GM19328 (cell line): ENCODE measurements around the gene ORC6.

Experiments used
- ATAC-seq: cut with Tn5 transposase; IDR thresholded peaks from one replicate; pipeline ENCODE4 v1.9.1; 2021; ENCODE audit warnings: mild to moderate bottlenecking, moderate library complexity; ENCODE audit not compliant: unreplicated experiment

ORC6 gene

DNA sequence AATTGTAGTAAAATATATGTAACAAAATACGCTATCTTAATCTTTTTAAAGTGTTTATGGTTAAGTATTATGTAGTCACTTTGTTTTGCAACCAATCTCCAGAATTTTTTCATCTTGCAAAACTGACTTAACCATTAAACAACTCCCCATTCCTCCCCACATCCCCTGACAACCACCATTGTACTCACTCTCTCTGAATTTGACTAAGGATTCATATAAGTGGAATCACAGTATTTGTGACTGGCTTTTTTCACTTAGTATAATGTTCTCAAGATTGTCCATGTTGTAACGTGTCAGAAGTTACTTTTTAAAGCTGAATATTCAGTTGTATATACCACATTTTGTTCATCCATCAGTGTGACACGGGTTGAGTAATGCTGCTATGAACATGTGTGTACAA, 10.6 kb downstream of the ORC6 start:
- no peak for ATAC-seq

DNA sequence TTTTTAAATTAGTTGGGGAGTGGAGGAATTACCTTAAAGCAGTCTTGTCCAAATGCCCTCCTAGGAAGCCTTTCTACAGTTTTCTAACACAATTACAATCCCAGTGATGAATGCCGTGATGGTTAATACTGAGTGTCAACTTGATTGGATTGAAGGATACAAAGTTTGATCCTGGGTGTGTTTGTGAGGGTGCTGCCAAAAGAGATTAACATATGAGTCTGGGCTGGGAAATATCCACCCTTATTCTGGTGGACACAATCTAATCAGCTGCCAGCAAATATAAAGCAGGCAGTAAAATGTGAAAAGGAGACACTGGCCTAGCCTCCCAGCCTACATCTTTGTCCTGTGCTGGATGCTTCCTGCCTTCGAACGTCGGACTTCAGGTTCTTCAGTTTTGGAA, 12.2 kb downstream of the ORC6 start:
- ATAC-seq: no peak

DNA sequence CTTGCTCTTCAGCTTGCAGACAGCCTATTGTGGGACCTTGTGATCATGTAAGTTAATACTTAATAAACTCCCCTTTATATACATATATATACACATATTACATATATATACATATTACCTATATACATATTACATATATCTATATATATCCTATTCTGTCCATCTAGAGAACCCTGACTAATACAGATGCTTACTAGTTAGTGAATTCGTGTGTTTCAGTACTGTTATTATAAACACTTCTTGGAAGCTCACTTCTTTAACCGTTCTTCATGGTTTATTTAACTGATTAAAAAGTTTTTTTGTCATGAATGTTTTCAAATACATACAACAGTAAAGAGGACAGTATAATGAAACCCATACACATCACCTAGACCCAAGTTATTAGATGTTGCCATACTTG, 12.6 kb downstream of the ORC6 start:
- ATAC-seq: no peak

DNA sequence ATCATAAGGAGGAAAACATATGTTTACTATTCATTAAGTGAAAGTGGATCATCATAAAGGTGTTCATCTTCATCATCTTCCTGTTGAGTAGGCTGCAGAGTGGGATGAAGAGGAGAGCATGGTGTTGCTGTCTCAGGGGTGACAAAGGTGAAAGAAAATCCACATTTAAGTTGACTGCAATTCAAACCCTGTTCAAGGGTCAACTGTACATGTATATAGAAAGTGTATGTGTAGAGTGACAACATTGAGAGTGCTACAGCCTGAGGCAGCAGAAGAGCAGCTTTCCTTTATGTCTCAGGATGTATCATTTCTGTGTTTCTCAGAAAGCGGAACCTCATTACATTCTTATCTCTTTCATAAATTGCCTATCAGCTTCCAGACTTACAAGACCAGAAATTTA, 17.2 kb downstream of the ORC6 start:
- no peak for ATAC-seq

DNA sequence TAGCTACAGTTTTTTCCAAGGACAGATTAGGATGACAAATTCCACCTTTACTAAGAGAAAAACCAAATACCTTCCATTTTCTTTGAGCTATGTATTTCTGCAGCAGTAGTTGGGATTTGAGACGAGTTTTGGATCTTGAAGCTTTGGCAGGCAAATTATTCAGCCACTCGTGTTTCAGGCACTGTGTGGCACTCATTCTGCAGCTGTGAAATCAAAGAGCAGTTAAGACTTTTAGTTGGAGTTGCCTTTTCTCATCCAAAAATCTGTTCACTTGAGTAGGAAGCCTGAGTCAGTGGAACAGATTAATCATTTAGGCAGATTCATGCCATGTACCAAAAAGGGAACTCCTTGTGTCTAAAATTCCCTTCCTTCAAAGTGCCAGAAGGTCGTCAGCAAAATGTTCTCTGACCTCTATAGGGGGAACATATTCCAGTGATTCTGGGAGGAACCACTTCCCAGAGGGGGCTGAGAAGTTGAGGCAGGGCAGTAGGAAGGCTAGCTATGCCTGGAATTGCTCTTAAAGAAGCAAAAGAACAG, 20.1 kb downstream of the ORC6 start:
- no peak for ATAC-seq

DNA sequence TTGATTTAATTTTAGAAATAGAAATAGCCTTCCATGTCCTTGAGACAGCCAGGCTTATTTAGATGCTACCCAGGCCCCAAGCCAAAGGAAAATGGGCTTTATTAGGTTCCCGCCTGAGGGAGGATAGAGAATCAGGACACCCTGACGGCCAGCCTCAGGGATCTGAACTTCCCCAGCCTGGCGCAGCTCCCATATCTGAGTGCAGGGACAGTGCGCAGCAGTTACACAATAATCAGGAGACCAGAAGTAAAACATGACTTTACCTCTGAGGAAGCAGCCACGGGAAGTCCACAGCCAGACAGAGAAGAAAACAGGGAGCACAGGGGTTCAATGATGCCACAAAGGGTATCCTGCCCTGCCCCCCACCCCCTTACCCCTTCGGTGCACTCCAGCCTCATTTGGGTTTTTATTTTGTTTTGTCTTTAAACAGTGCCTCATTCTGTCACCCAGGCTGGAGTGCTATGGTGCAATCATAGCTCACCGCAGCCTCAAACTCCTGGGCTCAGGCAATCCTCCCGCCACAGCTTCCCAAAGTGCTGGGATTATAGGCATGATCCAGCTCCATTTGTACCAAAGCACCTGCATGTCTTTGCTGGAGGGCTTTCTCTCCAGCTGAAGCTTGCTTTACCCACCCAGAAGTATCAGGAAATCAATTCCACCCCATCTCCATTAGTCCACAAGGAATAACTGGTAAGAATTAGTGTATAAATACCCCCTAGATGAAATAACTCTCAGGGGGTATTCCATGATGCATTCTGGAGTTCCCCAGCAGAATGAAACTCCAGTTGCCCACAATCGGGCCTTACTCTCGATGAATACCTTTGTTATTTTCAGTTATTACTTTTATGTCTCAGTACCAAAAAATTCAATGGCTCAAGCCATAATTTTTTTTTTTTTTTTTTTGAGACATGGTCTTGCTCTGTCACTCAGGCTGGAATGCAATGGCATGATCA, 21.9 kb downstream of the ORC6 start:
- no peak for ATAC-seq

DNA sequence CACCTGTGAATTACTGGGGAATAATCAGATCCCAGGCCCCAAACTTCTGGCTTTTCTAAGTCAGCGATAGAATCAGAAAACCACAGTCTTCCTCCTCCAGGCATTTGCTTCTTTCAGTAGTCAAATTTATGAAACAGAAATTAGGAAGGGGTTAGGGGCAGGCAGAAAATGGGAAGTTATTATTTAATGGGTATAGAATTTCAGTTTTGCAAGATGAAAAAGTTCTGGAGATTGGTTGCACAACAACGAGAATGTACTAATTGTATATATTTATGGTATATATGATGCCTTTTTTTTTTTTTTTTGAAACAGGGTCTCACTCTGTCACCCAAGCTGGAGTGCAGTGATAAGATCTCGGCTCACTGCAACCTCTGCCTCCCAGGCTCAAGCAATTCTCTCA, 23.5 kb downstream of the ORC6 start:
- no peak for ATAC-seq

DNA sequence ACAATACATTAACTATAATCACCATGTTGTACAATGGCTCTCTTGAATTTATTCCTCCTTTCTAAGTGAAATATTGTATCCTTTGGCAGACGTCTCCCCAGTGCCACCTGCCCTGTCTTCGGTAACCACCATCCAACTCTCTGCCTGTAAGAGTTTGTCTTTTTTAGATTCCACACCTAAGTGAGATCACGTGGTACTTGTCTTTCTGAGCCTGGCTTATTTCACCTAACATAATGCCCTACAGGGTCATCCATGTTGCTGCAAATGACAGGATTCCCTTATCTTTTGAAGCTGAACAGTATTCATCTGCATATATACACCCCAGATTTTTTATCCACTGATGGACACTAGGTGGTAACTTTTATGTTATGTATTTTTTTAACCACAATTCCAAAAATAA, 24.2 kb downstream of the ORC6 start:
- ATAC-seq: no peak

DNA sequence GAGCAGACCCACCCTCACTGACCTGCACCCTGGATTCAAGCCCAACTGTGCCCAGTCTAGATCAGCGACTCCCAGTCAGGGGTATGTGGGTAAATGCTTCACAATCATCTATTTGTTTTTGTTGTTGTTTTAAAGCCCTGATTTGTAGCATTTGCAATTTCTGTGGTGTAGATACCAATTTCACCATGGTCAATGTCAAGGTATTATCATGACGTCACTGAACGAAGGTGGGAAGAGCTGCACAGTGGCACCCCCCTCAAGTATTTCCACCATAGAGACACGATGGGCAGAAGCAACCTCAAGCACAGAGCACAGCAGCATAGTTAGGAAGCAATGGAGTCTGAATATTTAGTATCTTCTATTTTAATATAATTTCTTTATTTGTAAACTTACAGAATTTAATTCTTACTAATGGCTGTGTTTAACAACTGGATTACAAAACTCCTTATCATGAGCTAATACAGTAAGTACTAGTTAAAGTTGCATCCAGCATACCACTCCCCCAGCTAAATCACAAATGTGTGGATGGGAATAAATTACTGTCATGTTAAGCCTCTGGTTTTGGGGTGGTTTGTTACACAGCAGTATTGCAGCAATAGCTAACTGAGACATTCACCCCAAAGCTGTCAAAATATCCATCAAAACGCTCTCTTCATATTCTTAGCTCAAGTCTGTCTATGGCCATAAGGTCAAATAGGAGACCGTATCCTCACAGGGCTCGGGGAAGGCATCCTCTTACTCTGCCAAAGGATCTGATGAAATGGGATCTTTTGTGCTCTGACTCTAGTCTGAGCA, 25.5 kb downstream of the ORC6 start:
- ATAC-seq: no peak

DNA sequence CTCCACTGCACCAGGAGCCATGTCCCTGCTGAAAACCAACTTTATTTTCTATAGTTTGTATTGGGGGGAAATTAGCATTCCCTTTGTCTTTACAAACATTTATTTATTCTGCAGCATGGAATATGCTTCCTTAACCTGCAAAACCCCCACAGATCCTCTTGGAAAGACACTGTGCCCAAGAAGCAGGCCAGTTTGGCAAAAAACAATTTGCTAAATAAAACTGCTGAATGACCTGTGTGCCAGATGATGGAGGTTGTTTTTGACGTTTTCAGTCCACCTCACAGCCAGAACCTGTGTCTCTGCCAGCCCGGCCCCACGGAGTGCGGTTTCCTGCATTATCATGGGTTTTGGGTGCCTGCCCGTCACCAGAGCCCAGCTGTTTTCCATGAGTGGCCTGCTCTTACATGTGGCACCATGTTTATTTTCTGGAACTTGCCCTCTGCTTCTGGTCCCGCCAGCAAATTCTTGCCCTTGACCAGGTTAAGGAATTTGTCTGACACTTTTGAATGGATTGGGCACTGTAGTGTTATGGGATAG, 26.4 kb downstream of the ORC6 start:
- no peak for ATAC-seq

DNA sequence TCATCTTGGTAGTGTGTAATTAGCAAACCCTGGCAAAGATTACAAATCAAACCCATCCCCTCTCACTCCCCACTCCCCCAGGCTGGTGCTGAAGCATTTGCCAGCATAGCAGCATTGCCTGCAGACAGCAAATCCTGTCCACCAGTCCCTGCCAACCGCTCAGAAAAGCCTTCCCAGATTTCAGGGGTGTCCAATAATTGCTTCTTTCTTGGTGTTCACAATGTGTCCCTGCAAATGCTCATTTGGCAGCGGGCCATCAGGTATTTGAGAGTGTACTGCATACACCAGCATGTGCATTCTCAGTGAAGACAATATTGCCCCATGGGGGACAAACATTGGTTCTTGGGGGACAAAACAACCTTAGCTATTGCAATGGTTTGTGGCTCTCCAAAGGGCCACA, 28.2 kb downstream of the ORC6 start:
- no peak for ATAC-seq

DNA sequence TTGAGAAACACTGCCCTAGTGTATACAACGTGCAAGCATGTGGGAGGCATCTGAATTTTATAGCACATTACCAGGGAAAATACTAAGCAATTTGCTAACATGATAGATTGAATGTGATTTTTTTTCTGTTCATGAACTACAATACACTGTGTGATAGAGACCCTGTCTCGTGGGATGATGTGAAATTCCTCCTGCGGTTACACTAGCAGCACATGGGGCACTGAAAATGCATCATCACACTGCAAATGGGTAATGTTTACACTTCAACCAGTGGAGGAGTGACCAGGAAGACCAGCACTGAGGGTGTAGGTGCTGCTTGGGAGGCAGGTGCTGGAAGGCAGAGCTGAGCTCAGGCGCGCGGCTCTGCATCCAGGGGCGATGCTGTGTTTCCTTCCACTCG, 28.8 kb downstream of the ORC6 start:
- no peak for ATAC-seq

DNA sequence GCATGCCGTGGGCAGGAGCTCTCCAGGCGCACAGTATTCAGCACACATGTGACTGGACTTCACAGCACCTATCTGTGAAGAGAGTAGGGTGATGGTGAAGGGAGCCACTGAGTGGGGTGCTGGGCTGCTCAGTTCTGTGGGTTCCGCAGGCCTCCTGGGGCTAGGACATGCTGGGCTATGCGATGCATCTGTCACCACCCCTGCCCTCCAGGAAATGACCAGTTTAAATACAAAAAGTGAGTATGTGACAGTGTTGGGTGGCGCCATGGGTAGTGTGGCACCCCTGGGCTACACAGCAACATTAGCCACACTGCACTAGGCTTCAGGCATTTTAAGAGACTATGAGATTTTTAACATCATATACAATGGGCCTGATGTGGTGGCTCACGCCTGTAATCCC, 30.1 kb downstream of the ORC6 start:
- no peak for ATAC-seq

DNA sequence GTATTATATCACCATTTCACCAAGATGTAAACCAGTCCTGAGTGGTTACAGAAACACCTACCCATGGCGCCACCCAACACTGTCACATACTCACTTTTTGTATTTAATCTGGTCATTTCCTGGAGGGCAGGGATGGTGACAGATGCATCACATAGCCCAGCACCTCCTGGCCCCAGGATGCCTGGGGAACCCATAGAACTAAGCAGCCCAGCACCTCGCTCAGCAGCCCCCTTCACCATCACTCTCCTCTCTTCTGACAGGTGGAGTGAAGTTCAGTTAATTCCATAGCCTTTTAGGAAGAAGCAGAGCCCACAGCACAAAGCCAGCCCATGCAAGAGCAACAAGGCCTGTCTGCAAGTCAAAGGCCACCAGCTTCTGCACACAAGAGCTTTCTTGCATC, 31.2 kb downstream of the ORC6 start:
- ATAC-seq: no peak

DNA sequence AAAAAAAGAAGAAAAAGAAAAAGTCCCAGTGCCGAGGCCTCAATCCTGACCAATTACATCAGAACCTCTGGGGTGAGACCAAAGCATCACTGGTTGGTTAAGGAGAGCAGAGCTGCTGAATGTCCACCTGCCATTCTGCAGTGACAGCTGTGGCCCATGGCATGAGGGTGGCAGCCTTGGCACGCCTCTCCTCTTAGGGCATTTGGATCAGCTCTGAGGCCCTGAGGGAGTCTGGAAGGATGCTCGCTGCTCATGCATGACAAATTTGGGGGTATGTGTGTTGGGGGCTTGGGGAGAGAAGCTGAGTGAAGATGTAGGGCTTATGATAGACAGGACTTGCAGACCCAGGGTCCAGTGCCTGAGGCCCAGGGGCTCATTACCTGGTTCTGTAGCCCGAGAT, 32.4 kb downstream of the ORC6 start:
- no peak for ATAC-seq

DNA sequence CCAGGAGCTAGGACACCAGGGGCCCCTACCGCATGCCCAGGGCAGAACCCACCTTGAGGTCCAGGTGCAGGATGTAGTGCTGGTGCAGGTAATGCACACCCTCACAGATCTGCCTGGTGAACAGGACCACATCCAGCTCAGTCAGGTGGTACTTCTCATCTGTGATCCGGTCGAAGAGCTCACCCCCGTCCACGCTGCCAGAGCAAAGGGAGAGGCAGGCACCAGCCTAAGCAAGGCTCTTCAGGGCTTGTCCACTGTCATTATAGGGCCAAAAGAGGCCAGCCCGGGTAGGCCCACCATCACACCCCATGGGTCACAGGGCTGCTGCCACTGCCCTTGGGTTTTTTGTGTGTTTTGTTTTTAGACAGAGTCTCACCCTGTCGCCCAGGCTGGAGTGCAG, 37.7 kb downstream of the ORC6 start:
- ATAC-seq: no peak

DNA sequence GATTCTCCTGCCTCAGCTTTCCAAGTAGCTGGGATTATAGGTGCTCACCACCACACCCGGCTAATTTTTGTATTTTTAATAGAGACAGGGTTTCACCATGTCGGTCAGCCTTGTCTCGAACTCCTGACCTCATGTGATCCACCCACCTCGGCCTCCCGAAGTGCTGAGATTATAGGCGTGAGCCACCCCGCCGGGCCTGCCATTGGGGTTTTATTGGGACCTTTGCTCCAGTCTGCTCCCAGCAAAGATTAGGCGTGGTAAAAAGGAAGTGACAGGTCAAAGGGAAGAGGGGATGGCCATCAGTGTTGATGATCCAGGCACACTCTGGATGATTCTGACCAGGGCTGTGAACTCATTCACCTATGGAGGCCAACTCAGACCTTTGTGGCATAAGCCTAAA, 38.2 kb downstream of the ORC6 start:
- no peak for ATAC-seq

DNA sequence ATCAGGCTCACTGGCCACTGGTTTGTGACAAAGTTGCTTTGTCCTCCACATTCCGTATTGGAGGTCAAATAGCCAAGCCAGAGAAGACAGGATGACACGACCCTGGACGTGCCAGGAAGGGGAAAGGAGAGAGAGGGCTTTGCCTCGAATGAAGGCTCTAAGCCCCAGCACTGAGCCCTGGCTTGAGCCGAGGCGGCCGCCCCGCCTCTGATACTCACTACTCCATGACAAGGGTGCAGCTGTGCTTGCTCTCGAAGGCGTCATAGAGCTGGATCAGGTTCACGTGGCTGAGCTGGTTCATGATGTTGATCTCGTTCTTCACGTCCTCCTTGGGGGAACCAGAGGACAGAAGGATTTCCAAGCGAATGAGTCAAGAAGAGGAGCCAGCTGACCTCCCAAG, 39.3 kb downstream of the ORC6 start:
- ATAC-seq: no peak

DNA sequence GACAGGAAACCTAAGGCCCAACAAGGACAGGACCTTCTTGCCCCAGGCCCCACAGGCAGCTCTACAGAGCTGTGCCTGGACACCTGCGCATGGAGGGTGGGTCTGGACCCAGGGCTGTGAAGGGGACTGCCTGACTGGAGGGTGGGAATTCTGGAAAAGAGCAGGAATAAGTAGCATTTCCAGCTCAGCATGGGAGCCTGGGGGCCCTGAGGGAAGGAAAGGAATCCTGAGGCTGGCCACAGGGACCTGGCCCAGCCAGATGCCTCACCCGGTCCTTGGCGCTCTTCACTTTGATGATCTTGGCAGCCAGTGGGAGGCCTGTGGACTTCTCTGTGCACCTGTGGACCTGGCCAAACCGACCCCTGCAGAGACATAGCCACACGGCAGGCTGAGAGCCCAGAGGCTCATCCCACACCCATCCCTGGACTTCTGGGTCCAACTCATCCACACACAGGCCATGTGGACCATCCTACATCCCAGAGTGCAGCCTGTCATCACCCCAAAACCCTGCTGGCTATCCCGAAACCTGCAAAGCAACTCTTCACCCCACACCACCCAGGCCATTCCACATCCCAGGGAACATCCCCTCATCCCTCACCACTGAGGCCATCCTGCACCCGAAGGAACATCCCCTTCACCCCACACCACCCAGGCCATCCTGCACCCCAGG, 40.0 kb downstream of the ORC6 start:
- no peak for ATAC-seq

DNA sequence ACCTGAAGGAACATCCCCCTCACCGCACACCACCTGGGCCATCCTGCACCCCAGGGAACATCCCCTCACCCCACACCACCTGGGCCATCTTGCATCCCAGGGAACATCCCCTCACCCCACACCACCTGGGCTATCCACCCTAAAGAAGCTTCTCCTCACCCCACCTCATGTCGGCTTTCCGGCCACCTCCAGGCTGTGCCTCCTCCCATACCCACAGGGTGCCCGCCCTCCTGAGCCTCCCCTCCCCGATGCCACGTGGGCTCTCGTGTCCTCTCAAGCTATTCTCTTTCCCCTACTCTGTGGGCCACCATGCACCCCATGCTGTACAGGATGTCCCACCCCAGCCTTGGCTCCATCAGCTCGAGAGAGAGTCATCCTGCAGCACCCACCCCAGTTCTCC, 40.7 kb downstream of the ORC6 start:
- no peak for ATAC-seq
